ENCODE measurements around the gene PPM1M. TPM values are rescaled to one million over a fixed set of nuclear protein-coding genes. Genes with fewer than 3 reads are reported as not detected.
A peak's percentile ranks its signal among the peaks of the same experiment; 100 is the strongest.

The PPM1M gene
- total RNA-seq, 2 donors from 2014 or later = 45.7 to 47.7 TPM

- Mint-ChIP-seq H3K4me1 (ENCODE audit: low read depth in 2 of 2) (peaks cover 22 to 30% of the 10 kb centered on the region in 2 donors), H3K4me3 (no peak overlapping the region), H3K36me3 (peaks cover 46% of the 10 kb centered on the region), H3K9me3 (no peaks in the 10 kb centered on the region), H3K27ac (no peak overlapping the region), H3K27me3 (no peaks in the 10 kb centered on the region)
- no peak for DNase-seq (ENCODE audit: low spot score)
- no peak for ATAC-seq
Measured at GRCh38 chr3:52208556-52208955, 37.0 kb upstream of the PPM1M start.

- Mint-ChIP-seq H3K27ac (peak overlapping the region; percentile 33 to 88), H3K4me1 (ENCODE audit: low read depth in 2 of 2) (peaks cover 13 to 21% of the 10 kb centered on the region in 2 donors), H3K36me3 (peaks cover 40% of the 10 kb centered on the region), H3K27me3 (no peaks in the 10 kb centered on the region), H3K4me3 (no peak overlapping the region), H3K9me3 (no peaks in the 10 kb centered on the region)
- no peak for DNase-seq (ENCODE audit: low spot score)
- ATAC-seq = no peak
Measured at GRCh38 chr3:52210037-52210436, 35.5 kb upstream of the PPM1M start.

GRCh38 chr3:52210550-52211046, 35.0 kb upstream of the PPM1M start:
- H3K27me3 Mint-ChIP-seq = no peaks in the 10 kb centered on the region
- no peaks in the 10 kb centered on the region for H3K9me3 Mint-ChIP-seq
- ATAC-seq (peak; percentile 65 to 81), DNase-seq (ENCODE audit: low spot score) (no peak)
- H3K4me3 Mint-ChIP-seq = no peak overlapping the region
- peaks cover 40% of the 10 kb centered on the region for H3K36me3 Mint-ChIP-seq
- H3K4me1 Mint-ChIP-seq (ENCODE audit: low read depth in 2 of 2) = peaks cover 12 to 21% of the 10 kb centered on the region in 2 donors
- peak overlapping the region; percentile 33 to 88 for H3K27ac Mint-ChIP-seq

GRCh38 chr3:52211268-52211891, 34.2 kb upstream of the PPM1M start:
- Mint-ChIP-seq H3K9me3 (no peaks in the 10 kb centered on the region), H3K4me3 (no peak overlapping the region), H3K27me3 (no peaks in the 10 kb centered on the region), H3K36me3 (peaks cover 34% of the 10 kb centered on the region), H3K4me1 (ENCODE audit: low read depth in 2 of 2) (peaks cover 12 to 19% of the 10 kb centered on the region in 2 donors), H3K27ac (no peak overlapping the region)
- no peak for ATAC-seq
- DNase-seq (ENCODE audit: low spot score) = no peak

GRCh38 chr3:52213005-52213404, 32.6 kb upstream of the PPM1M start:
- Mint-ChIP-seq H3K27me3 (no peaks in the 10 kb centered on the region), H3K4me1 (ENCODE audit: low read depth in 2 of 2) (peaks cover 25 to 32% of the 10 kb centered on the region in 2 donors), H3K36me3 (peaks cover 20% of the 10 kb centered on the region), H3K4me3 (no peak overlapping the region), H3K27ac (no peak overlapping the region), H3K9me3 (no peaks in the 10 kb centered on the region)
- no peak for ATAC-seq
- no peak for DNase-seq (ENCODE audit: low spot score)

GRCh38 chr3:52213901-52214300, 31.7 kb upstream of the PPM1M start:
- no peak for ATAC-seq
- Mint-ChIP-seq H3K36me3 (peaks cover 19% of the 10 kb centered on the region), H3K9me3 (no peaks in the 10 kb centered on the region), H3K27me3 (no peaks in the 10 kb centered on the region), H3K27ac (peak overlapping the region in 1 of 2 donors; percentile 5), H3K4me1 (ENCODE audit: low read depth in 2 of 2) (peaks cover 28 to 38% of the 10 kb centered on the region in 2 donors), H3K4me3 (no peak overlapping the region)
- DNase-seq (ENCODE audit: low spot score) = no peak

GRCh38 chr3:52215351-52215750, 30.2 kb upstream of the PPM1M start:
- peaks cover 14% of the 10 kb centered on the region for H3K36me3 Mint-ChIP-seq
- peaks cover 29 to 38% of the 10 kb centered on the region in 2 donors for H3K4me1 Mint-ChIP-seq (ENCODE audit: low read depth in 2 of 2)
- no peak for ATAC-seq

GRCh38 chr3:52216585-52217408, 28.8 kb upstream of the PPM1M start:
- no peak for DNase-seq (ENCODE audit: low spot score)
- H3K27me3 Mint-ChIP-seq = no peaks in the 10 kb centered on the region
- peak in 1 of 2 donors; percentile 18 for ATAC-seq
- H3K4me1 Mint-ChIP-seq (ENCODE audit: low read depth in 2 of 2) = peaks cover 28 to 32% of the 10 kb centered on the region in 2 donors
- H3K4me3 Mint-ChIP-seq = peak overlapping the region; percentile 1
- H3K9me3 Mint-ChIP-seq = no peaks in the 10 kb centered on the region
- H3K27ac Mint-ChIP-seq = peak overlapping the region; percentile 32 to 64
- peaks cover 14% of the 10 kb centered on the region for H3K36me3 Mint-ChIP-seq

More at GRCh38 chr3:52215351-52215750, 30.2 kb upstream of the PPM1M start:
- no peaks in the 10 kb centered on the region for H3K27me3 Mint-ChIP-seq
- H3K9me3 Mint-ChIP-seq = no peaks in the 10 kb centered on the region
- no peak overlapping the region for H3K4me3 Mint-ChIP-seq
- H3K27ac Mint-ChIP-seq = no peak overlapping the region
- no peak for DNase-seq (ENCODE audit: low spot score)

GRCh38 chr3:52217409-52217805, 28.2 kb upstream of the PPM1M start:
- ATAC-seq (no peak), DNase-seq (ENCODE audit: low spot score) (no peak)
- H3K27ac Mint-ChIP-seq = peak overlapping the region; percentile 32 to 64
- no peaks in the 10 kb centered on the region for H3K27me3 Mint-ChIP-seq
- H3K4me3 Mint-ChIP-seq = peak overlapping the region; percentile 1
- no peaks in the 10 kb centered on the region for H3K9me3 Mint-ChIP-seq
- H3K36me3 Mint-ChIP-seq = peaks cover 14% of the 10 kb centered on the region
- peaks cover 28 to 32% of the 10 kb centered on the region in 2 donors for H3K4me1 Mint-ChIP-seq (ENCODE audit: low read depth in 2 of 2)

GRCh38 chr3:52218026-52218425, 27.5 kb upstream of the PPM1M start:
- Mint-ChIP-seq H3K27ac (peak overlapping the region; percentile 26 to 64), H3K27me3 (no peaks in the 10 kb centered on the region), H3K36me3 (peaks cover 14% of the 10 kb centered on the region), H3K4me1 (ENCODE audit: low read depth in 2 of 2) (peaks cover 28 to 32% of the 10 kb centered on the region in 2 donors), H3K4me3 (peak overlapping the region; percentile 1), H3K9me3 (no peaks in the 10 kb centered on the region)
- ATAC-seq (no peak), DNase-seq (ENCODE audit: low spot score) (no peak)

- Mint-ChIP-seq H3K4me3 (peak overlapping the region; percentile 1), H3K27ac (peak overlapping the region; percentile 26 to 64), H3K9me3 (no peaks in the 10 kb centered on the region), H3K4me1 (ENCODE audit: low read depth in 2 of 2) (peaks cover 27 to 31% of the 10 kb centered on the region in 2 donors), H3K36me3 (peaks cover 12% of the 10 kb centered on the region), H3K27me3 (no peaks in the 10 kb centered on the region)
- ATAC-seq (peak; percentile 50 to 73), DNase-seq (ENCODE audit: low spot score) (no peak)
Measured at GRCh38 chr3:52218454-52218853, 27.1 kb upstream of the PPM1M start.

- Mint-ChIP-seq H3K4me3 (peak overlapping the region; percentile 22), H3K4me1 (ENCODE audit: low read depth in 2 of 2) (peaks cover 23 to 29% of the 10 kb centered on the region in 2 donors)
- ATAC-seq = no peak
Measured at GRCh38 chr3:52218937-52219650, 26.5 kb upstream of the PPM1M start.

GRCh38 chr3:52220380-52221026, 25.1 kb upstream of the PPM1M start:
- peaks cover 23 to 28% of the 10 kb centered on the region in 2 donors for H3K4me1 Mint-ChIP-seq (ENCODE audit: low read depth in 2 of 2)
- no peak overlapping the region for H3K4me3 Mint-ChIP-seq
- ATAC-seq = peak; percentile 64 to 76
- peak; percentile 84 for DNase-seq (ENCODE audit: low spot score)
- no peak overlapping the region for H3K27ac Mint-ChIP-seq
- no peaks in the 10 kb centered on the region for H3K9me3 Mint-ChIP-seq
- no peaks in the 10 kb centered on the region for H3K36me3 Mint-ChIP-seq
- no peaks in the 10 kb centered on the region for H3K27me3 Mint-ChIP-seq

More at GRCh38 chr3:52218937-52219650, 26.5 kb upstream of the PPM1M start:
- Mint-ChIP-seq H3K27me3 (no peaks in the 10 kb centered on the region), H3K9me3 (no peaks in the 10 kb centered on the region), H3K27ac (peak overlapping the region; percentile 26 to 64), H3K36me3 (peaks cover 8% of the 10 kb centered on the region)
- DNase-seq (ENCODE audit: low spot score) = no peak
